Epithelial cell of esophagus (primary cell): ENCODE data around the gene TMEM117.

Experiments
- DNase-seq: peaks from one replicate; pipeline ENCODE4 v3.0.0; 2010; ENCODE audit warnings: low read depth
- H3K4me3 ChIP-seq: 2 replicates; pipeline ENCODE4 v1.5.1; 2011; ENCODE audit warnings: mild to moderate bottlenecking, low read length, control low read depth
- TF ChIP-seq, protein P1 (sequence below): IDR thresholded peaks from 2 replicates; pipeline ENCODE4 v1.5.1; 2011; ENCODE audit warnings: low read depth, mild to moderate bottlenecking, low read length, control low read depth, inconsistent platforms; ENCODE audit not compliant: insufficient read depth; ENCODE audit errors: missing control alignments

The TMEM117 gene

DNA sequence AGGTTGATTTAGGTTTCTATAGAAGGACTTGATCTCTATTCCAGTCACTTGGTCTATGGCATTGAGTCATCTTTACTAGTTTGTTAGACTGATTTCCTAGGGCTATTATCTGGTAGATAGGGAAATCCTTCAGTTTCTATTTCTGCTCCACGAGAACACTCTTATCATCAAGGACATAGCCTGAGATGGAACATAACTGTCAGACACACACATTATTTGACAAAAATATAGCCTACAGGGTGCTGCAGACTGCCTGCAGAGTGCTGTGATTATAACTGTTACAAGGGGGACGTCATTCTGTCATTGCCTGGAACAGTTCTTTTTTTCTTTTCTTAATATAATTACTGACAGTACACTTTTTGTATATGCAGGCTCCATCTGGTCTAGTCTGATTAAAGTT is 82.0 kb downstream of the TMEM117 start:
- H3K4me3 ChIP-seq: no peak overlapping the region
- TF ChIP-seq, protein P1, sequence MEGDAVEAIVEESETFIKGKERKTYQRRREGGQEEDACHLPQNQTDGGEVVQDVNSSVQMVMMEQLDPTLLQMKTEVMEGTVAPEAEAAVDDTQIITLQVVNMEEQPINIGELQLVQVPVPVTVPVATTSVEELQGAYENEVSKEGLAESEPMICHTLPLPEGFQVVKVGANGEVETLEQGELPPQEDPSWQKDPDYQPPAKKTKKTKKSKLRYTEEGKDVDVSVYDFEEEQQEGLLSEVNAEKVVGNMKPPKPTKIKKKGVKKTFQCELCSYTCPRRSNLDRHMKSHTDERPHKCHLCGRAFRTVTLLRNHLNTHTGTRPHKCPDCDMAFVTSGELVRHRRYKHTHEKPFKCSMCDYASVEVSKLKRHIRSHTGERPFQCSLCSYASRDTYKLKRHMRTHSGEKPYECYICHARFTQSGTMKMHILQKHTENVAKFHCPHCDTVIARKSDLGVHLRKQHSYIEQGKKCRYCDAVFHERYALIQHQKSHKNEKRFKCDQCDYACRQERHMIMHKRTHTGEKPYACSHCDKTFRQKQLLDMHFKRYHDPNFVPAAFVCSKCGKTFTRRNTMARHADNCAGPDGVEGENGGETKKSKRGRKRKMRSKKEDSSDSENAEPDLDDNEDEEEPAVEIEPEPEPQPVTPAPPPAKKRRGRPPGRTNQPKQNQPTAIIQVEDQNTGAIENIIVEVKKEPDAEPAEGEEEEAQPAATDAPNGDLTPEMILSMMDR: no peak
- DNase-seq: no peak

DNA sequence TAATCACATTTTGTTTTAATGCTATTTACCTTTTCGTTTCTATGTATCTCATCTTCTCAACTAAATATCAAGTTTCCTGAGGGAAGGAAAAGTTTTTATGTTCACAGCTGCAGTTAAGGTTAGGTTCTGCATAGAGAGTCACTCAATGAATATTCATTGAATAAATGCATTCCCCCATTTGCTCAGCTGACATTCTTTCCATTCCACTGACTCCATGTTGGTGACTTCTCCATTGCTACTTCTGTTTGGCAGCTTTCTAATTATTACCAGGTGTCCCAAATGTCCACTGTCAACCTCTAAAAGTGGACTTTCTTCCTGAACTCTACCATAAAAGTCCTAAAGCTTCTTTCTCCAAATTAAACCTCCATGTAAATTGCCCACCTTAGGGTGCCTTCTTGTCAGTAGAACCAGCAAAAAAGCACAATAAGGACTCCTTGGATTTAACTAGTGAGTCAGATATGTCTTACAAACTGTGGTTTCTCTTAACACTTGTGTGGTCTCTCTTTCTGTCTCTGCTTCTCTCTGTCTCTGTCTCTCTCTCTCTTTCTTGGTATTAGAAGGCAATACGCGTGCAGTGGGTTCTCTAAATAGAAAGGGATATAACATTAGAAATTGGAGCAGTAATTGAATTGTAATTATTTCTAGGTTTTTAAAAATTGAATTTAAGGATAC is 85.9 kb downstream of the TMEM117 start:
- no peak for DNase-seq
- TF ChIP-seq, protein P1: no peak

DNA sequence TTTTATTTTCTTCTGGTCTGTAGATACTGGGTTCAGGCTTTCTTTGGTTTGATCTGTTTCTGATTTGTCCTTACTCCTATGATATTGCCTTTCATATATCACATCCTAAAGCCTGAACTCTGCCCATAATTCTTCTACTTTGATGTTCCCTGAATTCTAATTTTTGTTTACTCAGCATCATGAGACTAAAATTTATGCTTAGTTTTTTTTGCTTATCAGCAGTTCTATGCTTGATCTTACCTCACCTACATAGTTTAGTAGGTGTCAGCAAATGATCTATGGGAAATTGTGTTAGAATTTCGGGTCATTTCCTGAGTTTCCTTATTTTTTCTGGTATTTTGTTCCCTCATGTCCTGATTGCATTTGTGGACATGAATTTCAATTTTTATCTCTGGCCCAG is 94.2 kb downstream of the TMEM117 start:
- no peak overlapping the region for H3K4me3 ChIP-seq
- no peak for DNase-seq
- TF ChIP-seq, protein P1: no peak

More for the DNA sequence above, 85.9 kb downstream of the TMEM117 start:
- H3K4me3 ChIP-seq: no peak overlapping the region

DNA sequence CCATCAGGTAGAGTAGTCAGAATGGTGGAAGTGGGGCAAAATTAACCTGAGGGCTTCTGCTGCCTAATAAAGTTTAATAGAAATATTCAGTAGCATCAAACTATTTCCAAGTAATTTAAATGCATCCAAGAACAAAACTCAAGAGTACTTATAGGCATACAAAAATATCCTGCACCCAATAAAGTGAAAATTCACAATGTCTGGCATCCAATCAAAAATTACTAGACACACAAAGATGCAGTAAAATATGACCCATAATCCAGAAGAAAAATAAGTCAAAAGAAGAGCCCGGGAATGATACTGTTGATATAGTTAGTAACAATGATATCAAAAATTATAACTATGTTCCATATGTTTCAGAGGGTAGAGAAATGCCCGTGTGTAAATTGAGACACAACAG is 95.3 kb downstream of the TMEM117 start:
- TF ChIP-seq, protein P1: no peak
- H3K4me3 ChIP-seq: no peak overlapping the region
- DNase-seq: no peak

DNA sequence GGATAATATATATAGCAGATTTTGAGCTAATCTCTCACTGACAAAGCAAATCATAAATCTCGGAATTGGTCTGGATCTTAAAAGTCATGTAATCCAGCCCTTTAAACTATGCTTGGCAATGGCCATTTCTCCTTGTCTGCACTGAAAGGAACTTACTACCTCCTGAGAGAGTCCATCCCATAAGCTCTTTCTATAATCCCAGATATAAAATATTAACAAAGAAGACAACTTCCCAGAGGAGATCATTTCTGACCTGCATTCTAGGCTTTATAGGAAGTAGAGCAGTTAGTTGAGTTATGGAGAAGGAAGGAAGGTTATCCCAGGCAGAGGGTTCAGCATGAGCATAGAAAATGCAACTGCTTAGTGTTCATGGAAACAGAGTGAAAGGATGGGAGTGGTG is 99.7 kb downstream of the TMEM117 start:
- TF ChIP-seq, protein P1: no peak
- no peak overlapping the region for H3K4me3 ChIP-seq
- no peak for DNase-seq

DNA sequence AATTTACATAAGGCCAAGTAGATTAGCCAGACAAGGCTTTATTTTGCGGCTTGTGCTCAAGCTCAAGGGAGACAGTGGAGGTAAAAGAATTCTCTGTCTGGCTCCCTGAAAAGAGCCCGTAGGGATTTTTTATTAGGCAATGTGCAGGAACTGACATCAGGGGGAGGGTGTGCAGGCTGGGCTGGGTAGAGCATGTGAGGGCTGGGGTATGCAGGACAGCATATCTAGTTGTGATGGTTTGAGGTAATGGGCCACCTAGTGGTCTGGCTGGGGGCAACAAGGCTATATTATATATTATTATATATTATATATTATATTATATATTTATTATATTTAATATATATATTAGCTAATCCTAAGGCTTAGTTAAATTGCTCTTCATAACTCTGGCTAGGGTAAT is 102.1 kb downstream of the TMEM117 start:
- DNase-seq: peak; percentile 29
- TF ChIP-seq, protein P1: no peak
- H3K4me3 ChIP-seq: no peak overlapping the region

DNA sequence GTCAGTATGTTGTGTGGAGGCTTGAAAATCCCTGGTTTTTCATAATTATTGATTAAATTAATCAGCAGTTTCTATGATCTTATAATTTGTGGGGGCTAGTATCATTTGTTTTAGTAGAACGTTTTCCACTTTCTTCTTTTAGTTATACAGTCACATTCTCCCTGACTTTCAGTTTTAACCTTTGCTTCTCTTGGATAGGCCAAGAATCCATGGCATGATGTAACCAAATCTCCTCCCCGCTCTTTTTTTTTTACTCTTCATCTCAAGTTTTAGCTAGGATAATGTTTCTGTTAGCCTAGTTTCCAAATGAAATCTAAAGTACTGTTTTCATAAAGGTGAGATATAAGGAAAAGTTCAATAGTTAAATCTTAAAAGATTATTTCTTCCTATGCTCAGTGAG is 106.5 kb downstream of the TMEM117 start:
- H3K4me3 ChIP-seq: no peak overlapping the region
- DNase-seq: no peak
- TF ChIP-seq, protein P1: no peak
